SKM-1 (cell line): ENCODE data around the gene ITPK1.
"Not testable (repeated sequence)": the region's sequence is repeated elsewhere in the genome, so short reads cannot be mapped to it uniquely, and the experiment has no call there.

ENCODE experiments used
- DNase-seq: peaks from one replicate; lab custom pipeline; 2025; ENCODE audit not compliant: unreplicated experiment; lab: John Stamatoyannopoulos, UW

Gene ITPK1

DNA sequence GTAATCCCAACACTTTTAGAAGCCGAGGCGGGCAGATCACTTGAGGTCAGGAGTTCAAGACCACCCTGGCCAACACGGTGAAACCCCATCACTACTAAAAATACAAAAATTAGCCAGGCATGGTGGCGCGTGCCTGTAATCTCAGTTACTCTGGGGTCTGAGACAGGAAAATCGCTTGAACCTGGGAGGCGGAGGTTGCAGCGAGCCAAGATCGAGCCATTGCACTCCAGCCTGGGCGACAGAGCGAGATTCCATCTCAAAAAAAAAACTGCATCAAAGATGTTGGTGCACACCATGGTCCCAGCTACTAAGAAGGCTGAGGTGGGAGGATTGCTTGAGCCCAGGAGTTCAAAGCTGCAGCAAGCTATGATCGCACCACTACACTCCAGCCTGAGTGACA, 53.7 kb downstream of the ITPK1 start:
- not testable (repeated sequence) for DNase-seq

DNA sequence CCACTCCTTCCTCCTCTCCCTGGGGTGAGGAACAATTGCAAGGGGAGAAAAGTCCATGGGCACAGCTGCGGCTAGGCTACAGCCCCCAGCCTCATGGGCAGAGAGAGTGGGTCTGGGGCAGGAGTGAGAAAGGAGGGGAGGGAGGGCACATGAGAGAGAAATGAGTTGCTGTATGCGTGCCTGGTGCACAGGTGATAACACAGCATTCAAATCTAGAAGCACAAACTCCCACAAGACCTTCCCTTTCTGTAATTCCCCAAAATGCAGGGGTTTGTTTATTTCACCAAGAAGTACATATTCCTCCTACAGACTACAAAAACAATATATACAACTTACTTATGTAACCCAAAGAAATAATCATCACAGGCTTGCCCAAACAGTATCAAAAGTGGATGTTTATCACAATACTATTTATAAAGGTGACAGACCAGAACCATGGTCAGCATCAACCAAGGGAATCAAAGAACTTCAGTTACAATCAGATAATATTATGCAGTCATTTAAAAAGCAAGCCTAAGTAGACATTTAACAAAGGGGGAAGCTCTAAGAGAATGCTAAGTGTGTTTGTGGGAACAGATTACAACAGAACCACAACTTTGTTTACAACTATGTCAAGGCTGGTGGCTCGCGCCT, 54.2 kb downstream of the ITPK1 start:
- DNase-seq, result no peak

DNA sequence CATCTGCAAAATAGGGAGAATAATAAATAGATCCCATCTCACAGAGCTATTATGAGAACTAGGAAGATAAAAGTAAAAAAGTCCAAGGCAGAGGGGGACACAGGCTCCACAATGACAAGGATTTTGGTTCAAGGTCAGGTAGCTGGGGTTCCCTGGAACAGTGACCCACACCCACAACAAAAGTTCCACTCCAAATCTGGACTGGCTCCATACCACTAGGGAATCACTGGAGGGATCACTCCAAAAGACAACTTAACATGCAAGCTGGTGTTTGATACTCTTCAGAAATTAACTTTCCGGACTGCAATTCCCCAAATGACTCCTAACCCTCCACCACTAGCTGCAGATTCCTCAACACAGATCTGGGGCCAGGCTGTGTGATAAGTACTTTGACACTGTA, 54.9 kb downstream of the ITPK1 start:
- no peak for DNase-seq

DNA sequence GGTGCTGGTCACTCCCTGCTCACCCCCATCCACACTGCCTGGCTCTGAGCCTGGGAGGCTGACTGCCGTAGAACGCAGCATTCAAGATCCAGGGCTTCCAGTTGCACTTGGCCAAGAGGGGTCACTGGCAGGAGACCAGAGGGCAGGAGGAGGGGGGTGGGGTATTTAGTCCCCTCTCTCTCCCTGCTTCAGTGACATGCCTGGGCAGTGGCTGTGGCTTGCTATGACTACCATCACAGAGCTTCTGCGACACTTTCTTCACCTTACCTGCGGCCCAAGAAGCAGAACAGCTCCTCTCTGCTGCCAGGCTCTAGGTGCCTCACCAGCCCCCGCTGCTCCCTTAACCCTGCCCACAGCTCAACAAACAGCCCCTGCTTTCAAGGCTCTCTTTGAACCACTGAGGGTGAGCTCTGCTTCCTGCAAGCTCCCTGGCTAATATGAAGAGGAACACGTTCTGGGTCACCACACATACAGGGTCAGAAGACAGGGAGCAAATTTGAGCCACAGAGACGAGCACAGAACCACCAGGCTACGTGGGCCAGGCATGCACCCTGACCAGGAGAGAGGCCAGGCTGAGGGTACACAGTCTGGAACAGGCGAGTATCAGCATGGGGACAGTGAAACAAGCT, 55.7 kb downstream of the ITPK1 start:
- no peak for DNase-seq

DNA sequence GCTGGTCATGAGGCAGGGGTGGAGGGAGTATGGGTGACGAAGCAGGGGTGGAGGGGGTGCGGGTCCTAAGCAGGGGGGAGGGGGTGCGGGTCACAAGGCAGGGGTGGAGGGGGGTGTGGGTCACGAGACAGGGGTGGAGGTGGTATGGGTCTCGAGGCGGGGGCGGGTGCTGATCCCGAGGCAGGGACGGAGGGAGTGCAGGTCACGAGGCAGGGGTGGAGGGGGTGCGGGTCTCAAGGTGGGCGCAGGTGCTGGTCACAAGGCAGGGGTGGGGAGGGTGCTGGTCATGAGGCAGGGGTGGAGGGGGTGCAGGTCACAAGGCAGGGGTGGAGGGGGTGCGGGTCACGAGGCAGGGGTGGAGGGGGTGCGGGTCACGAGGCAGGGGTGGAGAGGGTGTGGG, 56.5 kb downstream of the ITPK1 start:
- DNase-seq, result no peak

DNA sequence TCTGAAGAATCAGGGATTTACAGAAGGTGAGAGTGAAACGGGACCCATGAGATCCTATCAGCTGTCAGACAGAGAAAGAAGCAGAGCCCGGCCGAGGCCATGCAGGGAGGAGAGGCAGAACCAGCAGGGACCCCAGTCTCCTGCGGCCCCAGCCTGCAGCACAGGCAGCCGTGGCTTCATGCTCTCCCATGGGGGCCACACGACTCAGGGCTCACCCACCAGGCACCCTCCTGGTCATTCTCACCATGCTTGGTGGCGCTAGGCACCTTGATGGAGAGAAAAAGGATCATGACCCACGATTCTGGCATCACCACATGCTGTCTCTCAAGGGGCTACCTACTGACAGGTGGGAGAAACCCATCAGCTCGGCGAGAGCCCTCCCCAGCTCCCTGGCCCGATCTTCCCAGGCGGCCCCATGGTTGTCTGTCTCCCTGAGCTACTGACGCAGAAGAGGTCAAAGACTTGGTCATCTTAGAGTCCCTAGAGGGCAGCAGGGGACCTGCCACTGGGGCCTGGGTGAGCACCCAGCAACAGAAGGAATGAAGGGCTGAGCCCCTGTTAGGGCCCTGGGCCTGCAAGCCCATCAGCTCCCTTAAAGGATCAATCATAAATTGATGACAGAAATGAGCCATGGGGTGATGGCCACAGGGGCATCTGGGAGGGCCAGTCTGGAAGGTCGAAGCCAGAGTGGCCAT, 58.0 kb downstream of the ITPK1 start:
- no peak for DNase-seq

DNA sequence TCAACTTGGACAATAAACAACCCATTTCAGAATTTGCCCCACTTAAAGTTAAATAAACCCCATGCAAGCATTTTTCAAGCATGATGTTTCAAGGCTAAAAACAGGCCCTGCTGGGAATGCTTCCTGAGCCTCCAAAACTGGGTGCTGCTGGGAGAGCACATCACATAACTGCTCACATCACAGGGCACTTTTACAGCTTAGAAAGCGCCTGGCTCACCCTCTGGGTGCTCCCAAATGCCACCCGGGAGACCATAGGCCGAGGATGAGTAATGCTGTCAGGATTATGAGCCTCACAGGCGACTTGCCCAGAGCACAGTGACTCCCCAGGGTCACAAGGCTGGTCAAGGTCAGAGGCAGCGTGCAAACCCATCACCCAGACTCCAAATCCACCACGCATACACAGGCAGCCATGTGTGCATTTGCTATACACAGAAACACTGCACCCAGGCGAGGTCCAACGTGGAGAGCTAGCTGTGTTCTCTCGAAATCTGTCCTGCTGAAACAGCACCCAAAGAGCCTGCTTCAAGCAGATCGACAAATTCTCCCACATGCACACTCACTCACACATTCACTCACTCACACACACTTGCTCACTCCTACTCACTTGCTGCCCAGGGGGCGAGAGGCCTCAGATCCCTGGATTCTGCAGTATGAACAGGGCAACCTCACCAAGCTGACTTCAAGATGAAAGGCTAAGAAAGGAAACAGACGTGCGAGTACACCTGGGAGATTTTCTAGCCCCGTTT, 58.7 kb downstream of the ITPK1 start:
- DNase-seq, result no peak

DNA sequence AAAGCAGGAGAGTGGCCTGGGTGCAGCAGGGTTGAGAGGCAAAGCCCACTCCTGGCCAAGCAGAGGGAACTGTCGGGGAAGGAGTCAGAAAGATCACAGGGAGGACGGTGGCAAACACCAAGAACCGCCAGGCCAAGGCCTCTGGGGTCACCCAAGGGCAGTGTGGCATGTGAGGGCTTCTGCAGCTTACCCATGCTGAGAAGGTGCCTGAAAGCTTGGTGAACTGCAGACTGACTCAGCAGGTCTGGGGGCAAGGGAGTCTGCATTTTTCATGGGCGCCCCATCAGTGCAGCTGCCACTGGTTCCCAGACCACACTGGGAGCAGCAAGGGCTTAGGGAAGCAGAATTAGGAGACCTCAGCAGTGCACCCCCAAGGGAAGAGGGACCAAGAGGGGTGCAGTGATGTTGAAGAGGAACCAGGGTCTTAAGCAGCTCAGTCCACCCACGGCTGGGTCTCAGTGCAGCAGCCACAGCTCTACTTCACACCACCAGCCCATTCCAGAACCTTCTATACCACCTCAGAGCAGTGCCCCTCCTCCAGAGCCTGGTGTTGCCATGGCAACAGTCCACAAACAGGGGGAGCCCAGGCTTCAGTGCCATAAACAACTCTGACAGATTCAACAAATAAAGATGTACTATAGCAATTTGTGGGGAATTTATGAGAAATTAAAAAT, 59.4 kb downstream of the ITPK1 start:
- no peak for DNase-seq

DNA sequence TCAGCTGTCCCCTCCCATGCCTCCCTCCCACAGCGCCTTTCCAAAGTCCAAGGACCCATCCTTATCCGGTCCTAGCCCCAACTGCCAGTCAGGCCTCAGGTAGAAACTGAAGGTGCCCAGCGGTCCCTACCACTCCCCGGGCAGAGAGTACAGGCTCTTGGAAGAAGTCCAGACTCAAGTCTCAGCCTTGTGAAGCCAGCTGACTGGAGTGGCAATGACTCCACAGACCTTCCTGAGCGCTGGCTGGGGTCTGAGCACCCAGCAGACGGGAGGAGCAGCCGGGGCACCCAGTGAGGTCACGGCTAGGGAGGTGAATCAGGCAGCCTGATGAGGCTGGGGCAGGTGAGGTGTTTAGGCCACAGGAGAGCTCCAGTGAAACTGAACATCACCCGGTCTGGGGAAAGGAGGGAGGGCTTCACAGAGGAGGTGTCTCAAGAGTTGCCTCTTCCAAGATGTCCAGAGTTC, 60.0 kb downstream of the ITPK1 start:
- no peak for DNase-seq

DNA sequence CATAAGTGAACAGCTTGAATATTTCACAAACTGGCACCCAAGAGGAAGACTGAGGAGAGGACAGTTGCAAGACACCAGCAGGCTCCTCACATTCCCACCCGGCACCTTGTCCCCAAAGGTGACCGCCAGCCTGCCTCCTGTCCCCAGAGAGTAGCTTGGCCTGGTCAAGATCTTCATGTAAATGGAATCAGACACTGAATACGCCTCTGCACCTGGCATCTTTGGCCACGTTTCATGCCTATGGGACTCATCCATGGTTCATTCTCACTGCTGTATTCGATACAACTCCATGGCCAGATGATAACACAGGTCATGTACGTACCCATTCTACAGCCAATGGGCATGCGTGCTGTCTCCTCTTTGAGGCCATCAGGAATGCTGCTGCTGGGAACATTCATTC, 60.8 kb downstream of the ITPK1 start:
- no peak for DNase-seq

DNA sequence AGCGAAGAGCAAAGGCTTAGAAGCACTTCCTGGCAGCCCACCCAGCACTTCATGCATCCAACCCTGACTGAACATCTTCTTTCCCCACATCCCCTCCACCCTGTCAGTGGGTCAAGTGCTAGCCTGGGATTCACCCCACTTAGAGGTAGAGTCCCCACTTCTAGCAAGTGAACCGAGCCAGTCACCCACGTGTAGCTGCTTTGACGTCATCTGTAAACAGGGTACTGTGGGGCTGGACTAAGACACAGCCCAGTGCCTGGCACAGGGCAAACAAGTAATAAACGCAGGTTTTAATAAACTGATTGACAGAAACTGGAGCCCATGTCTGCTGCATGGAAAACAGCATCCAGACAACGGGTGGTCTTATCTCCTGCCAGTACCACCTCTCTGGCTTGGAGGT, 61.7 kb downstream of the ITPK1 start:
- no peak for DNase-seq

DNA sequence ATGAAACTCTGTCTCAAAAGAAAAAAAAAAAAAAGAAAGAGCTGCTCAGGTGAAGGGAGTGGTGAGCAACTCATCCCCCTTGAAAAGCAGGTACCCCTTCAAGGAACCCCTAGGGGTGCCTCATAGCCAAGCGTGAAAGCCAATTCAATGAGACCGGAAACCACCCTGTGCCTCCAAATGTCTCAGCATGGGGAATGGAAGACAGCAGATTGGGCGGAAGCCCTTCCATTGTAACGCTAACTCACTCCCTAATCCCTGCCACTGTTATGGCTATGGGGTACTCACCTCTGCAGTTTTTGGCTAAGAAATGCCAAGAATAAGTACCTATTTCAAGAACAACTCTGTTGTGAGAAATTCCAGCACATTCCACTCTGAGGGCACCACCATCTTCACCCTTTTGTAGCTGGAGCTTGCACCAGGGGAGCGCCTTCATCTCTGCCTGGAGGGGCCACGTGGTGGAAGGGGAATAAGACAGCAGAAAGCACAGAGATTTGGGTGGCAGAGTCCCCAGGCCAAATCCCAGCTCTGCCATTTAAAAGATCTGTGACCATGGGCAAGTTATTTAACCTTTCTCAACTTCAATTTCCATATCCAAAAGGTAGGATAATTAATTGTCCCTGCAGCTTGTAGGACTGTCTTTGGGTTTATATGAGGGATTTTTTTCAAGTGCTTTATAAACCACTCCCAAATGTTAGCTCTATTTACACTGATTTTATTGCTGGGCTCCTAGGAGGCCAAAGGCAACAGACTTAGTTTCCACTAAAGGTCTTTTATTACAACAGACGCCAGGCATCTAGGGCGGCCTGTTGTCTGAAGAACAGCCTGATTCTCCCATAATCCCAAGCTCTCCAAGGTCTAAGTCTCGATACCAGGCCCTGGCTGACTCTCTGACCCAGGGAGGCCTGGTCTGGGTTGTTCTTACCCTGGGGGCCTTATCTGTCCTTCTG, 63.9 kb downstream of the ITPK1 start:
- DNase-seq, result no peak

DNA sequence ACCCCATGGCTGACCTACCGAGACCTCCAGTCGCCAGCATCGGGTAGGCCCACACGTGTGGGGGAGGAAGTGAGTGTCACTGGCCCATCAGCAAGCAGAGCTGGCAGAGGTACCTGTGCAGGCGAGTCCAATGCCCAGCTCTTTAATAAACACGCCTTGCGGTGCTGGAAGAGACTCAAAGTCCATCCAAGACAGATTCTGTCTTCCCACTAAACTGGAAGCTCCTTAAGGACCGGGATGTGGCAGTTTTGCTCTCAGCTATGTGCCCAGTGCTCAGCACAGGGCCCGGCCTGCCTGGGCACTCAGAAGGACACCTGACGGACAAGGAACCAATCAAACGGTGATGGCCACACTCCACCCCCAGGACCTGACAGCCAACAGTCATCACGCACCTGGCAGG, 65.0 kb downstream of the ITPK1 start:
- DNase-seq, result no peak

DNA sequence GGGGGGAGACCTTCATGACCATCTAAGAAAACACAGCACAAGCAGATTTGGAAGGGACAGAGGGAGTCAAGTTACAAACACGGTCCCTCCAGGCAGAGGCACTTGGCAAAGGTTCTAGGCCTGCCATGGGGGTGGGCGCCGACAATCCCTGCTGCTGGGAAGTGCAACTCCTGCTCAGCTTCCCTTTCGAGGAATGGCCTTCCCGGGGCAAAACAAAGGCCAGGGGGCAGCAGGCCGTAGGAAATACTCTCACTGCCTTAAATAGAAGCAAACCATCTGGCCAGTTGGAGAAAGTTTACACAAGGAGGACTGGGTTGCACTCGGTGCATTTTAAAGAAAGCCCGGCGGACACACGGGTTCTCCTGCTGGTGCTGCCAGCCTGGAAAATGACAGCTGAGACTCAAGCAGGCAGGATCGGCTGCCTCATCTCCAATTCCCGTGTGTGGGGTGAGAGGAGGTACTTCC, 65.8 kb downstream of the ITPK1 start:
- no peak for DNase-seq

DNA sequence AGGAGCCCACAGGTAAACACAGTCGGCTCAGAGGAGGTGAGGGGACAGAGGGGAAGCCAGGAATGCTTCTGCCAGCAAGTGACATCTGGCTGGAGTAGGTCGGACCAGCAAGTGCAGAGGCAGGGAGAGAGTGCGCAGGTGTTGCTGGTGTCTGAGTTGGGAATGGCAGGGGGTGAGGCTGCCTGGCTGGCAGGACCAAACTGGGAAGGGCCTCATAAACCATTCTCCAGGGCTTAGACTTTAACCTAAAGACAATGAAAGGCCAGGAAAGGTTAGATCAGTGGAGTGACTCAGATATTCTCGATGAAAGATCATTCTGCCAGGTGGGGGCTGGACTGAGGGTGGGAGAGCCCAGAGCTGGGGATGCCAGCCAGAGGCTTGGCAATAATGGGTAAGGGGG, 66.4 kb downstream of the ITPK1 start:
- no peak for DNase-seq

DNA sequence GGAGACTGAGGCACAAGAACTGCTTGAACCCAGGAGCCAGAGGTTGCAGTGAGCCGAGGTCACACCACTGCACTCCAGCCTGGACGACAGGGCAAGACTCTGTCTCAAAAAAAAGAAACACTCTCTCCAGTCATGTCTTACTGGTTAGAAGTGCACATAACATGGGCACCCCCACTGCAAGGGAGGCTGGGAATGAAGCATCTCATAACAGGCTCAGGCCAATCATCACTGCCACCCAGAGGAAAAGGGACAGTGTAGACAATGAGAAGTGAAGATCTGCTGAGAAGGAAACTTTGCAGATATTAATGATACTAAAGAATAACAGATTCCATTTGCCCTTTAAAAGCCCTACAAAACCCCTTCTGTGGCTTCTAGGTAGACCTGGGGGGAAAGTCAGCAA, 66.9 kb downstream of the ITPK1 start:
- no peak for DNase-seq

DNA sequence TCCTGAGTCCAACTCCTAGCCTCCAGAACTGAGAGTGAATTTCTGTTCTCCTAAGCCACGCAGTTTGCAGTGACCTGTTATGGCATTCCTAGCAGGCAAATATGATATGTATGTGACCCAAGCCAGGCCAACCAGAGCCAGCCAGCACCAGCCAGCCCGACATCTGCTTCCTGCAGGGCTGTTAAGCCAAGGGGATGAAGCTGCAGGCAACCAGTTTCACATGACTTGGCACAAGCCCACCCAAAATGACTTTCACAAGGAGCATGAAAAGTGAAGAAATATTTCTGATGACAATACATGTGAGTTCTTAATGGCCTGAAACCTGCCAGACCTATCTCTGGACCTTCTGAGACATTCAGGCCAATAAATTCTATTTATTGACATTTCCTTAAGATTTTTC, 68.1 kb downstream of the ITPK1 start:
- DNase-seq, result no peak

DNA sequence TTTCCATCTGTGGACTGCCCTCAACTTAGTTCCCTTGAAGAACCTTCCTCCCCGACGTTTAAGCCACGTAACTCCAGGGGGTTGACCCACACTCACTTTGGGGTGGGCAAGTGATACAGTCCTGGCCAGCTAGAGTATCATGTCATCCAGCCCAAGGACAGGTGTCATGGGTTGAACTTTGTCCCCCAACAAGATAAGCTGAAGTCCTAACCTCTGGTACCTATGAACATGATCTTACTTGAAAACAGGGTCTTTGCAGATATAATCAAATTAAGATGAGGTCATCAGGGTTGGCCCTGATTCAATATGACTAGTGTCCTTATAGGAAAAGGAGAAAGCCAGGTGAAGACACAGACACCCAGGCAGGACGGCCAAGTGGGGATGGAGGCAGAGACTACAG, 68.6 kb downstream of the ITPK1 start:
- no peak for DNase-seq

DNA sequence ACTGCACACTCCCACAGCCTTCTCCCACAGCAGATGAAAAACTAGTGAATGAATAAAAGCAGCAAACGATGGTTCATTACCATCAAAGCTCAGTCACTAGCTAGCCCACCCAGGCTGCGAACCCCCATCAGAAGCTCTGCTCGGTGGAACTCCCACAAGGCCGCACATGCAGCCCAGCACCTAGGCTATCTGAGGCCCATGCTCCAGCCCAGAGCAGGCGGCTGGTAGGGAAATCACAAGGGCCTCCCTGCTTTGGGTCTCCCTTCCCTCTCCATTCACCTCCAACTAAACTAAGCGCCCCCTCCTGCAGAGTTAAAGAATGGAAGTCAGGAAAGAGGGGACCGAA, 69.0 kb downstream of the ITPK1 start:
- DNase-seq, result no peak
